GM12865 (cell line): ENCODE data around the gene ADTRP.

ENCODE experiments used
- DNase-seq: peaks from one replicate; pipeline ENCODE4 v3.0.0; 2010; ENCODE audit warnings: low read depth
- H3K4me3 ChIP-seq: 2 replicates; pipeline ENCODE4 v1.5.1; 2011; ENCODE audit warnings: mild to moderate bottlenecking, low read depth, low read length, control low read depth
- TF ChIP-seq, protein P1 (sequence below): IDR thresholded peaks from 2 replicates; pipeline ENCODE4 v1.5.1; 2011; ENCODE audit warnings: low read length, control low read depth, low read depth, inconsistent platforms; ENCODE audit not compliant: insufficient read depth; ENCODE audit errors: missing control alignments

ADTRP gene

DNA sequence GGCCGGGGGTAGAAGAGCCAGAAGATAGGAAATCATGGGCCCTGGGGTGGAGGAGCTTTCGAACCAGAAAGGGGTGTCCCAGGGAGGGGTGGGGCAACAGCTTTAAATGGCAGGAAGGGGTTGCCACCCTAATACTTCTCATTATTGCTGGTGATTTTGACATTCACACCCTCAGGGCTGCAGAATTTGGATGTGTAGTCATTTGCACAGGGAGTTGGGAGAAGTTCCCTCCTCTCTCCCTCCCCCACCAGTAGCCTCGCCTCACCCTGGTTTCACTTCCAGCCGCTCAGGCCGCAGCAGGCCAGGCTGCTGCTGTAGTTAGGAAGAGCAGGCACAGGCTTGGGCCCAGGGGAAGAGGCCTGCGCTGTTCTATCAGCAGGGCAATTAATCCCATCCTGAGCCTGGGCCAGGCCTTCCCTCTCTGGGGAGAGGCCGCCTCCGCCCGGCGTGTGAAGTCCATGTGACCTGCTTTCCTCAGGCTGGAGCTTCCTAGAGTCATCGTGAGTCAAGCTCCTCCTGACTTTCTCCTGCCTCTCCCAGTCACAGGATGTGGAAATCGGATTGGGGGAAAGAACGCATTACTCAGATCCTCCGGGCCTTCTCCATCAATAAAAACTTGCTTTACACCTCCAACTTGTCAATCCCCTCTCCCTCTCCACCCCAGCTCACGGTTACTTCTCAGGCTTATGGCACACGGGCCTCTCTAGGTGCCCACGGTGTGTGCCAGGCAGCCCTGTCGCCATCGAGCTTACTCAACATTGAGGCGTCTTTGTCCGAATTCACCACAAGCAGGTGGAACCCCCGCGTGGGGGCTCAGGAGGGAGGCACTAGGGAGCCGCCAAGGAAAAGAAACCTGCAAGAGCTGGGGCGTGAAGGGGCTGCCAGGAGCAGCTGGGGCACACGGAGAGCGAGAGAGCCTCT, 7.8 kb downstream of the ADTRP start:
- no peak overlapping the region for H3K4me3 ChIP-seq
- peak; percentile 52 for DNase-seq

DNA sequence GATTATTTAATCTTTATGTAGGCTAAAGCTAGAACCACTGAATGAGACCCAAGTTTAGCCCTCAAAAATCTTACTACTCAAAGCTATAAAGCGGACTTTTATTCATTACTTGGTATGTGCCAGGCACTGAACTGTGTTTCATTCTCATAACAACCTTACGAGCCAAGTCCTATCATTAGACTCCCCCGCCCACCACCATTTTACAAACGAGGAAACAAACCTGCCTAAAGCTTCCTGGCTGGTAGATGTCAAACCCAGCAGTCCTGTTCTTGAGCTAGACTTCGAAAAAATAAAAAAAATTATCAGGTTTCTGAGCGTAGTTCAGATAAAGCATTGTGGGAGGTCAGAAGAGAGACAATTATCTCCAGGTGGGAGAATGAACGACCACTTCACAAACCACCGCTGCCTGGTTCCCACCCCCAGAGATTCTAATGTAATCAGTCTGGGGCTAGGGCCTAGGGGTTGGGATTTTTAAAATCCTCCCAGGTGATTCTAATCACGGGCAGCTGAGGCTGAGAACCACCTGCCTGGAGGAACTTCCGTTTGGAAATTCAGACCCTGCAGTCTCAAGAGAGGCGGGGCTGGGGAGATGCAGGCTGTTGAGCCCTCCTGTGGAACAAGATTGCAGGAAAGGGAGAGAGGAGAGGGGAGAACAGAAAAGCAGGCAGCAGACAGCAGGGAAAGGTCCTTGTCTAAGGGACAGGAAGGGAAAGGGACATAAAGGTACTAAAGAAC, 8.6 kb downstream of the ADTRP start:
- TF ChIP-seq, protein P1, sequence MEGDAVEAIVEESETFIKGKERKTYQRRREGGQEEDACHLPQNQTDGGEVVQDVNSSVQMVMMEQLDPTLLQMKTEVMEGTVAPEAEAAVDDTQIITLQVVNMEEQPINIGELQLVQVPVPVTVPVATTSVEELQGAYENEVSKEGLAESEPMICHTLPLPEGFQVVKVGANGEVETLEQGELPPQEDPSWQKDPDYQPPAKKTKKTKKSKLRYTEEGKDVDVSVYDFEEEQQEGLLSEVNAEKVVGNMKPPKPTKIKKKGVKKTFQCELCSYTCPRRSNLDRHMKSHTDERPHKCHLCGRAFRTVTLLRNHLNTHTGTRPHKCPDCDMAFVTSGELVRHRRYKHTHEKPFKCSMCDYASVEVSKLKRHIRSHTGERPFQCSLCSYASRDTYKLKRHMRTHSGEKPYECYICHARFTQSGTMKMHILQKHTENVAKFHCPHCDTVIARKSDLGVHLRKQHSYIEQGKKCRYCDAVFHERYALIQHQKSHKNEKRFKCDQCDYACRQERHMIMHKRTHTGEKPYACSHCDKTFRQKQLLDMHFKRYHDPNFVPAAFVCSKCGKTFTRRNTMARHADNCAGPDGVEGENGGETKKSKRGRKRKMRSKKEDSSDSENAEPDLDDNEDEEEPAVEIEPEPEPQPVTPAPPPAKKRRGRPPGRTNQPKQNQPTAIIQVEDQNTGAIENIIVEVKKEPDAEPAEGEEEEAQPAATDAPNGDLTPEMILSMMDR: no peak
- no peak overlapping the region for H3K4me3 ChIP-seq
- DNase-seq: no peak

More for the DNA sequence above, 7.8 kb downstream of the ADTRP start:
- TF ChIP-seq, protein P1: no peak

DNA sequence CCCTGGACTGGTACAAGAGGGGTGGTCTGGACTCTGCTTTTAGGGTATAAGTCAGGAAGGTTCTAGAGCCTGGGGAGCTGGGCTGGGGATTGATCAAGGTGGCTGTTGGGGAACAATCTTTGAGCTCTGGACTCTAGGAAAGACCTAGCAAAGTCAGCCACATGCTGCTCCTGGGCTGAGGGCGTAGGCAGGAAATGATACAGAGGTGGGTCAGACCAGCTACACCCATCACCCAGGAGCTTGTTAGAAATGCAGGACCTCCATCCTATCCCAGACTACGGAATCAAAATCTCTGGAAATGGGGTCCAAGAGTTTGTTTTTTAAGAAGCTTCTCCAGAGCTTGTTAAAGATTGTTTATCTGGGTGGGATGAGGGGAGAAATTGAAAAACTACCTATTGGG, 9.4 kb downstream of the ADTRP start:
- TF ChIP-seq, protein P1: no peak

DNA sequence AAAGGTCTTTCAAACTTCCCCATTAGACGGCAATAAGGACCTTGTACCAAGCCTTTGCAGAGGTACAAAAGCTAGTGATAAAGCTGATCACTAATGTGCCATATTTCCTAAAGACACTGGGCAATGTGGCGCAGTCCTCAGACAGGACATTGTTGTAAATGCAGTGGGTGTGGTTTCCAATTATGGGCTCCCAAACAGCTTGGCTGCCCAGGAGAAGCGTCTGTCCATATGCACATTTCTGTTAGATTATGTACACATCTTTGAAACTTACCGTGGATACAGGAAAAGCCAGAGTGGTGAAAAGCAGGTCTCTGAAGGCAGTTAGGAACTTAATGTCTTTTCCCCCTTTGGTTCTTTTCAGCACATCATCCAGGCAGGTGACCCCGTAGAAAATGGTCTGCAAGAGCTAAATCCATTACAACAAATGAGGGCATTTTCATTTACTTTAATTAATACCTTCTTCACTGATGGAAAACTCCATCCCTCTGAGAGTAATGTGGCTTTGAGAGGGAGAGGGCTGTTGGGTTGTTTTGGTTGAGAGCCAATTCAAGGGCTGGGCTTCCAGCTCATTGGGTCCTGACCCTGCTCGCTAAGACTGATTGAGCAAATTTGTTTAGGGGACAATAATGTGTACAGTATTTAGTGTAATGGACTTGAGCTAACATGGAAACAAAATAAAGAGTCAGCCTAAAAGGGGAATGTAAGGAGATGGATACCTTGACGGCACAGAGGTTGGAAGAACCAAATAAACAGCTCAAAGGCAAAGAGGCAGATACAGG, 10.4 kb downstream of the ADTRP start:
- TF ChIP-seq, protein P1: no peak
- no peak for DNase-seq
- H3K4me3 ChIP-seq: no peak overlapping the region

More for the DNA sequence above, 9.4 kb downstream of the ADTRP start:
- H3K4me3 ChIP-seq: no peak overlapping the region
- no peak for DNase-seq

DNA sequence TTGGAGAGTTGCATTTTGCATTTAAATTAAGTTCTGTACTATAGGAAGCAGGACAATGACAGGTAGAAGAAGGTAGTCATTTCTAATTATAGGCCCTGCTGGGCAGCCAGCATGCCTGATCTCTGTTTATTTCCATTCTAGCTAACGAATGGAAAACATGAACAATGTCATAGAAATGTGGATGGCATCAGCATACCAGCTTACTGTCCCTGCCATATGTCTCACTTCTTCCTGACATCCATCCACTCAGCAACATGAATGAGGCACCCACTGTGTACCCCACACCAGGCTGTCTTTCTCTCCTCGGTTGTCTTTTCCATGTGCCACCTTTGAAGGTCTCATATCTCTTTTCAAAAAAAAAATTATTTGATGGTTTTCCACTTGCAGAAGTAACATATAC, 11.1 kb downstream of the ADTRP start:
- H3K4me3 ChIP-seq: no peak overlapping the region
- DNase-seq: no peak
- TF ChIP-seq, protein P1: no peak

DNA sequence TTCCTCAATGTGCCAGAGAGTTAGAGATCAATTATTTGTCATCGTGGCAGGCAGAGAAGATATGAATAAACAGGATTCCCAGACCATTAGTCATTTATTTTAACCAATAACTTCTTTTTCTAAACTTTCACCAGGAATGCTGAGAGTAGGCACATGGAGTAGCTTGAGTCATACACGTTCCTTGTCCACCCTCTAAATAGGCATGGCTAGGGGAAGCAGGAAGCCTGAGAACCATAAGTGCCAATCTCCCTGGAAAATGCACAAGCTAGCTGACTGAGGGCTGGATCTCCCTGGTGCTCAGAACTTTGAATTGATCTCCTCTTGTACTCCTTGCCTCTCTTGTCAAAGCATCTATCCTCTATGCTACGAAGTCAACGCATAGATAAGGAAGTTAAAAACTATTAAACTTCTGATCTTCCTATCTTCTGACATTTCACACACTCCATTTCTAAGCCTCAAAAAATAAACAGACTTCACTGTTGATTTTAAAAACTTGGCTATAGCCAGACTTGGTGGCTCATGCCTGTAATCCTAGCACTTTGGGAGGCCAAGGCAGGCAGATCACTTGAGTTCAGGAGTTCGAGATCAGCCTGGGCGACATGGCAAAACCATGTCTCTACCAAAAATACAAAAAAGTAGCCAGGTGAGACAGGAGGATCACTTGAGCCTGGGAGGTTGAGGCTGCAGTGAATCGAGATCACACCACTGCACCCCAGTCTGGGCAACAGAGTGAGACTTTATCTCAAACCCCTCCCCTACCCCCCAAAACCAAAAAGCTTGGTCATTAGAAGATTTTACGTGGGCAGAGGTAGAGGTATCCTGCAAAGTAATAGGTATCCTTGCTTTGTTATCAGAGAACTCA, 11.8 kb downstream of the ADTRP start:
- TF ChIP-seq, protein P1: no peak
- DNase-seq: no peak
- H3K4me3 ChIP-seq: no peak overlapping the region
